Limb (tissue), 2 donors: ENCODE measurements around the gene PTPN6.

Experiments used
- DNase-seq, 2 donors: peaks; one replicate each; pipeline ENCODE4 v3.0.0-alpha.2; 2016; ENCODE audit errors: extremely low spot score in 2 of 2

Gene PTPN6

GRCh38 chr12:6968426-6968825 is 17.3 kb downstream of the PTPN6 start:
- no peak for DNase-seq

GRCh38 chr12:6970096-6970527 is 19.0 kb downstream of the PTPN6 start:
- no peak for DNase-seq

GRCh38 chr12:6974180-6974579 is 23.0 kb downstream of the PTPN6 start:
- DNase-seq = no peak

- DNase-seq = no peak
These were observed 24.3 kb downstream of the PTPN6 start for GRCh38 chr12:6975297-6976032.

GRCh38 chr12:6977653-6978052 is 26.5 kb downstream of the PTPN6 start:
- DNase-seq = no peak

GRCh38 chr12:6978188-6978587 is 27.0 kb downstream of the PTPN6 start:
- no peak for DNase-seq

GRCh38 chr12:6978611-6979011 is 27.5 kb downstream of the PTPN6 start:
- no peak for DNase-seq

GRCh38 chr12:6979021-6979420 is 27.9 kb downstream of the PTPN6 start:
- DNase-seq = no peak

- no peak for DNase-seq
These were observed 28.3 kb downstream of the PTPN6 start for GRCh38 chr12:6979453-6979852.

- DNase-seq = no peak
These were observed 28.9 kb downstream of the PTPN6 start for GRCh38 chr12:6980075-6980474.

- no peak for DNase-seq
These were observed 29.6 kb downstream of the PTPN6 start for GRCh38 chr12:6980740-6981139.

- DNase-seq = no peak
These were observed 30.2 kb downstream of the PTPN6 start for GRCh38 chr12:6981152-6982052.

GRCh38 chr12:6982532-6982931 is 31.4 kb downstream of the PTPN6 start:
- DNase-seq = no peak

- DNase-seq = no peak
These were observed 36.9 kb downstream of the PTPN6 start for GRCh38 chr12:6987956-6988553.

GRCh38 chr12:6996040-6996441 is 44.9 kb downstream of the PTPN6 start:
- no peak for DNase-seq

- no peak for DNase-seq
These were observed 47.7 kb downstream of the PTPN6 start for GRCh38 chr12:6998715-6999451.

GRCh38 chr12:7001921-7002591 is 50.9 kb downstream of the PTPN6 start:
- no peak for DNase-seq

- no peak for DNase-seq
These were observed 53.2 kb downstream of the PTPN6 start for GRCh38 chr12:7004287-7004803.

- DNase-seq = no peak
These were observed 53.7 kb downstream of the PTPN6 start for GRCh38 chr12:7004840-7005239.

- DNase-seq = no peak
These were observed 54.2 kb downstream of the PTPN6 start for GRCh38 chr12:7005311-7005710.

GRCh38 chr12:7006639-7007038 is 55.5 kb downstream of the PTPN6 start:
- DNase-seq = no peak
